ENCODE measurements around the gene SIRPA.

SIRPA gene

GRCh38 chr20:1950836-1951235, 55.6 kb downstream of the SIRPA start:
- TF ChIP-seq Cebpa-rat (IDR thresholded peaks at IDR 0.05) = no peak
- Histone ChIP-seq H3K27me3 (no peaks in the 10 kb centered on the region), H3K9ac (no peak overlapping the region), H3K4me1 (peaks cover 58% of the 10 kb centered on the region), H4K20me1 (no peaks in the 10 kb centered on the region), H3K27ac (no peak overlapping the region), H3K36me3 (no peaks in the 10 kb centered on the region), H3K4me2 (no peak overlapping the region), H3K4me3 (no peak overlapping the region), H3K9me3 (no peaks in the 10 kb centered on the region)

- H3K4me1 ChIP-seq = peaks cover 61% of the 10 kb centered on the region
- no peak overlapping the region for H3K27ac ChIP-seq
- H3K4me2 ChIP-seq = no peak overlapping the region
- H3K27me3 ChIP-seq = no peaks in the 10 kb centered on the region
- no peaks in the 10 kb centered on the region for H3K36me3 ChIP-seq
- no peaks in the 10 kb centered on the region for H4K20me1 ChIP-seq
- H3K9ac ChIP-seq = no peak overlapping the region
- TF ChIP-seq Cebpa-rat (IDR thresholded peaks at IDR 0.05) = no peak
- no peak overlapping the region for H3K4me3 ChIP-seq
- no peaks in the 10 kb centered on the region for H3K9me3 ChIP-seq
These were observed 56.4 kb downstream of the SIRPA start for GRCh38 chr20:1951436-1952115.

- no peak overlapping the region for H3K4me3 ChIP-seq
- H3K9ac ChIP-seq = no peak overlapping the region
- peaks cover 52% of the 10 kb centered on the region for H3K4me1 ChIP-seq
- H3K27ac ChIP-seq = no peak overlapping the region; the same call in 1 of the 2 replicates
- H3K27me3 ChIP-seq = no peaks in the 10 kb centered on the region
- TF ChIP-seq Cebpa-rat (IDR thresholded peaks at IDR 0.05) = no peak
- peak overlapping the region; percentile 78 for H3K4me2 ChIP-seq
- H3K36me3 ChIP-seq = no peaks in the 10 kb centered on the region
- H3K9me3 ChIP-seq = no peaks in the 10 kb centered on the region
- no peaks in the 10 kb centered on the region for H4K20me1 ChIP-seq
These were observed 57.7 kb downstream of the SIRPA start for GRCh38 chr20:1952737-1953530.

DNA sequence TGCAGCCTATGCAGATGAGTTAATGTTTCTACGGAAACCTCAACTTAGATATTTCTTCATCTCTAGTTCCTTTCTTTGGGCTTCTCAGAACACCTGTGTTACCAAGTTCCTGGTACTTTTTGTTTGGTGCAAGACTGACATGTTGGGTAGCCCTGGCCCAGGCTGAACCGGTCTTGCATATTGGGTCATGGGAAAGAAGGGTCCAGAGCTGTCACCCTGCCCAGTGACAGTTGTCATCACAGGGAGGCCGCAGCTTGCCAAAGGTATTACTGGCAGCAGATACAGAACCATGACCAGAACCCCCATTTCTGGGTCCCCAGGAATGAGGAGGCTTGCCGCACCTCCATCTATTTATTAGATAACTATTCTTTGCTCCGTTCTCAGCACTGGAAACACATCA, 58.4 kb downstream of the SIRPA start:
- Histone ChIP-seq H3K4me3 (0 out of 2 replicates have a peak overlapping the region, but pooled peaks have one; percentile 50), H3K9me3 (no peaks in the 10 kb centered on the region), H4K20me1 (no peaks in the 10 kb centered on the region), H3K27ac (peak overlapping the region; percentile 79), H3K4me1 (peaks cover 47% of the 10 kb centered on the region), H3K27me3 (no peaks in the 10 kb centered on the region), H3K4me2 (peak overlapping the region; percentile 78), H3K36me3 (no peaks in the 10 kb centered on the region), H3K9ac (no peak overlapping the region)
- TF ChIP-seq Cebpa-rat (IDR thresholded peaks at IDR 0.05) = no peak

DNA sequence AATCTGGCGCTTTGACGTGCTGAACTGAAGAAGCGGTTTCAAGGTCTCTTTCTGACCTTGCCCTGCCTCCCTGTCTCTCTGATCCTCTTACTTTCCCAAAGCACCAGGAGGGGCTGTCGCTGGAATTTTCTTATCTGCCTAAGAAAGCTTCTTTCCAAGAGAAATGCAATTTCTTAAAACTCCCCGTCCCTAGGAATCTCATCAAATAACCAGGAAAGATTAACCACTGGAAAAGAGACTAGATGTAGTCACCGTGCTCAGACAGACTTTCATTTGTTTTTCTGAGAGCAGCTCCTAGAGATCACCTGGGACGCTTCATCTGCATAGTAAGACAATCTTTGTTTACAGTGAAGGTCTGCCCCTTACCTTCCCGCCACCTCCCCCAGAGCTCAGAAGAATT, 60.0 kb downstream of the SIRPA start:
- peak overlapping the region; percentile 78 for H3K4me2 ChIP-seq
- TF ChIP-seq Cebpa-rat (IDR thresholded peaks at IDR 0.05) = no peak
- H3K4me1 ChIP-seq = peaks cover 32% of the 10 kb centered on the region
- no peaks in the 10 kb centered on the region for H3K36me3 ChIP-seq
- no peaks in the 10 kb centered on the region for H3K27me3 ChIP-seq
- H3K27ac ChIP-seq = no peak overlapping the region
- H4K20me1 ChIP-seq = no peaks in the 10 kb centered on the region
- no peak overlapping the region for H3K9ac ChIP-seq
- no peaks in the 10 kb centered on the region for H3K9me3 ChIP-seq
- H3K4me3 ChIP-seq = no peak overlapping the region

- no peak overlapping the region for H3K9ac ChIP-seq
- no peak overlapping the region for H3K4me3 ChIP-seq
- no peak overlapping the region for H3K27ac ChIP-seq
These were observed 63.2 kb downstream of the SIRPA start for GRCh38 chr20:1958426-1958825.

GRCh38 chr20:1959156-1959555, 63.9 kb downstream of the SIRPA start:
- Histone ChIP-seq H3K9me3 (no peaks in the 10 kb centered on the region), H3K27me3 (no peaks in the 10 kb centered on the region), H3K4me2 (no peak overlapping the region), H4K20me1 (no peaks in the 10 kb centered on the region), H3K4me1 (peaks cover 29% of the 10 kb centered on the region), H3K36me3 (no peaks in the 10 kb centered on the region), H3K4me3 (no peak overlapping the region), H3K9ac (no peak overlapping the region), H3K27ac (no peak overlapping the region)
- TF ChIP-seq Cebpa-rat (IDR thresholded peaks at IDR 0.05) = no peak

More at GRCh38 chr20:1958426-1958825, 63.2 kb downstream of the SIRPA start:
- no peaks in the 10 kb centered on the region for H4K20me1 ChIP-seq
- H3K36me3 ChIP-seq = no peaks in the 10 kb centered on the region
- H3K9me3 ChIP-seq = no peaks in the 10 kb centered on the region
- TF ChIP-seq Cebpa-rat (IDR thresholded peaks at IDR 0.05) = no peak
- H3K4me1 ChIP-seq = peaks cover 32% of the 10 kb centered on the region
- no peak overlapping the region for H3K4me2 ChIP-seq
- no peaks in the 10 kb centered on the region for H3K27me3 ChIP-seq

GRCh38 chr20:1961374-1961773, 66.2 kb downstream of the SIRPA start:
- H3K4me3 ChIP-seq = no peak overlapping the region
- H4K20me1 ChIP-seq = no peaks in the 10 kb centered on the region
- no peaks in the 10 kb centered on the region for H3K36me3 ChIP-seq
- no peak overlapping the region for H3K9ac ChIP-seq
- H3K4me1 ChIP-seq = peaks cover 29% of the 10 kb centered on the region
- no peak overlapping the region for H3K27ac ChIP-seq
- no peaks in the 10 kb centered on the region for H3K9me3 ChIP-seq
- no peak for TF ChIP-seq Cebpa-rat (IDR thresholded peaks at IDR 0.05)
- H3K4me2 ChIP-seq = no peak overlapping the region
- H3K27me3 ChIP-seq = no peaks in the 10 kb centered on the region

DNA sequence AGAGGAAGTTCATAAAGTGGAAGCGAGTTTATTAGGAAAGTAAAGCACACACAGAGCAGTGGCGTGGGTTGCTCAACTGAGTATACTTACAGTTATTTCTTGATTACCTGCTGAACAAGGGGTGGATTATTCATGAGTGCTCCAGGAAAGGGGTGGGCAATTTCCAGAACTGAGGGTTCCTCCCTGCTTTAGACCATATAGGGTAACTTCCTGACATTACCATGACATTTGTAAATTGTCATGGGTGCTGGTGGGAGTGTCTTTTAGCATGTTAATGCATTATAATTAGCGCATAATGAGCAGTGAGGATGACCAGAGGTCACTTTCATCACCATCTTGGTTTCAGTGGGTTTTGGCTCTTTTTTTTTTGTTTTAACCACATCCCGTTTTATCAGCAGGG, 68.9 kb downstream of the SIRPA start:
- no peak overlapping the region for H3K4me3 ChIP-seq
- H4K20me1 ChIP-seq = no peaks in the 10 kb centered on the region
- TF ChIP-seq Cebpa-rat (IDR thresholded peaks at IDR 0.05) = no peak
- peak overlapping the region; percentile 67; the same call in 1 of the 2 replicates for H3K4me2 ChIP-seq
- H3K27me3 ChIP-seq = no peaks in the 10 kb centered on the region
- H3K27ac ChIP-seq = no peak overlapping the region
- H3K9me3 ChIP-seq = no peaks in the 10 kb centered on the region
- peaks cover 29% of the 10 kb centered on the region for H3K4me1 ChIP-seq
- H3K36me3 ChIP-seq = no peaks in the 10 kb centered on the region
- H3K9ac ChIP-seq = no peak overlapping the region

Measured in BLaER1 (cell line).